GM20000 (cell line): ENCODE data around the gene GREB1L.

Experiments
- DNase-seq: peaks from one replicate; pipeline ENCODE4 v3.0.0; 2012; ENCODE audit warnings: low spot score
- TF ChIP-seq, protein P1 (sequence below): IDR thresholded peaks from 2 replicates; pipeline ENCODE4 v1.5.1; 2012; ENCODE audit warnings: mild to moderate bottlenecking, control low read depth; ENCODE audit errors: extremely low read depth, missing control alignments

GREB1L gene

DNA sequence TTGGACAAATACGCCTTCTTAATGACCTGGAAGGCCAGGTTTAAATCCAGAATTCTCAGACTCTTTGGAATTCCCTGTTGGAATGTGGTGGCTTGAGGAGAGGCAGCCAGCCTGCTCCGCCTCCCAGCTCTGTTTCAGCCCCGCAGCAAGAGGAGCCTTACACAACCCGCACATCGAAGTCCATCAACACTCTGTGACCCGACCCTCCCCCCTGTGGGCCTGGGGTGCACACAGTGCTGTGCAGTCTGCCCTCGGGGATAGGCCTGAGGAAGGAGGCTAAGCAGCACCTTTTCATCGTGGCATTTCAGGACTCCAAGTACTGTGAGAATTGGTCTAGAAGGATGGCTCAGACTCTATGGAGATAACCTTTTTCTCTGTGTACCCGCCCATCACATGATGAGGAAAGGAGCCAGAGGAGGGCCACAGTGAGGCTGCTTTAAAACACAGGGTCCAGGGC lies 73.7 kb downstream of the GREB1L start:
- DNase-seq = no peak

DNA sequence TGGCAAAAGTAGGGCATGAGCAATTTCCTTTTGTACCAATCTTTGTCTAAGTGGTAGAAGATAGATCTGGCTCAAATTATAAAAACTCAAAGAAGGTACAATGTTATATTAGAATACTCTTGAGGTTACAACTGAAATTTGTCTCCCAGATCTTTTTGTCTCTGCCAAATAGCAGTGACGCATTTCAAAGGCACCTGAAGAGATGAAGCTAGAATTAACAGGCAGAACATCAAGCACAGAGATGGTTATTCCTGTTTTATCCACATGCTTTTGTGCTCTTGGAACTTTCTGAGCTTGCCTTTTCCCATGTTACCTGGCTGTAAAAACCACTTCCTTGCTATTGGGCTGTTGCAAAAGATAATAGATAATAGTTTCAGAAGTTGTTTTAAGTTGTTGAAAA lies 74.3 kb downstream of the GREB1L start:
- TF ChIP-seq, protein P1, sequence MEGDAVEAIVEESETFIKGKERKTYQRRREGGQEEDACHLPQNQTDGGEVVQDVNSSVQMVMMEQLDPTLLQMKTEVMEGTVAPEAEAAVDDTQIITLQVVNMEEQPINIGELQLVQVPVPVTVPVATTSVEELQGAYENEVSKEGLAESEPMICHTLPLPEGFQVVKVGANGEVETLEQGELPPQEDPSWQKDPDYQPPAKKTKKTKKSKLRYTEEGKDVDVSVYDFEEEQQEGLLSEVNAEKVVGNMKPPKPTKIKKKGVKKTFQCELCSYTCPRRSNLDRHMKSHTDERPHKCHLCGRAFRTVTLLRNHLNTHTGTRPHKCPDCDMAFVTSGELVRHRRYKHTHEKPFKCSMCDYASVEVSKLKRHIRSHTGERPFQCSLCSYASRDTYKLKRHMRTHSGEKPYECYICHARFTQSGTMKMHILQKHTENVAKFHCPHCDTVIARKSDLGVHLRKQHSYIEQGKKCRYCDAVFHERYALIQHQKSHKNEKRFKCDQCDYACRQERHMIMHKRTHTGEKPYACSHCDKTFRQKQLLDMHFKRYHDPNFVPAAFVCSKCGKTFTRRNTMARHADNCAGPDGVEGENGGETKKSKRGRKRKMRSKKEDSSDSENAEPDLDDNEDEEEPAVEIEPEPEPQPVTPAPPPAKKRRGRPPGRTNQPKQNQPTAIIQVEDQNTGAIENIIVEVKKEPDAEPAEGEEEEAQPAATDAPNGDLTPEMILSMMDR = no peak
- DNase-seq = no peak

More for the DNA sequence above, 73.7 kb downstream of the GREB1L start:
- TF ChIP-seq, protein P1 = no peak

GRCh38 chr18:21321711-21322110 lies 79.7 kb downstream of the GREB1L start:
- no peak for DNase-seq
- TF ChIP-seq, protein P1 = no peak

DNA sequence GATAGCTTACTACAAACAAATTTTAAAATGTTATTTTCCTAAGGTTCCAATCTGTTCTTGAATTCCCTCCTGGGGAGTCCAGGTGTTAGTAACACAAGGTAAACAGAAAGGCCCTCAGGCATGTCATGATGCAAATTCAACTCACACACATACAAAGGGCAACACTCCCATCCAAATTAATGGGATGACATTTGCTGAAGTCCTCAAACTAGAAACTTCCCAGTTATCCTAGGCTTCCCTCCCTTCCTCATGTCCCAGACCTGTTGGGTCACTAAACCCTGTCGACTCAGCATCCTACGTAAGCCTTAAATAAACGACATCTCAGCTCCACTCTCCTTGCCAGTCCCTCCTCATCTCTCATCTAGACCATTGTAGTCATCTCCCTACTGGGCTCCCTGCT lies 85.1 kb downstream of the GREB1L start:
- TF ChIP-seq, protein P1 = no peak
- no peak for DNase-seq

- TF ChIP-seq, protein P1 = no peak
- DNase-seq = no peak
Measured at GRCh38 chr18:21330122-21330701, 88.2 kb downstream of the GREB1L start.

DNA sequence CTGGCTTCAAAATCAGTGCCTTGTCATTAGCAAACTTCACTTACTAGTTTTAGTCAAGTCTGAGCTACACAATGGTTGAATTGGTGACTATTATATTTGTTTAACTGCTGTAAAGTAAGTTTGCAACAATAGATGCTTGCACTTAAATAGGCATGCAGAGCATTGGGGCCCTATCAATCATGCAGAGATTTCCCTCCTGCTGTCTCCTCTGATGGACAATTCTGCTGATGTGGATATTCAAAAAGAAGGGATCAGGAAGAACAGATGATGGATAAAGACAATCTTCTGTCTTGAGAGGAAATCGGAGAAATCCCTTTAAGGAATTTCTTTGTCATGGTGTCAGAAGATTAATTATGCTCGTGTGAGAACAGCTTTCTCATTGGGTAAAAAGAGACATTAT lies 89.0 kb downstream of the GREB1L start:
- TF ChIP-seq, protein P1 = no peak

GRCh38 chr18:21335927-21336488 lies 94.0 kb downstream of the GREB1L start:
- TF ChIP-seq, protein P1 = no peak
- DNase-seq = no peak

More for the DNA sequence above, 89.0 kb downstream of the GREB1L start:
- DNase-seq = no peak
